IMR-90 (cell line): ENCODE data around the gene ZDHHC7. TPM values are rescaled to one million over a fixed set of nuclear protein-coding genes. Genes with fewer than 3 reads are reported as not detected.

Experiments used
- ATAC-seq: fragments of 200-7000 bp; cut with Tn5 transposase; 2 replicates; pipeline ENCODE4 v1.9.1; 2020; ENCODE audit warnings: low read depth, mild to moderate bottlenecking, moderate library complexity
- BruUV-seq: library from RNA; stranded (reverse); fragments of 400-500 nt; replicated peaks from 2 replicates; lab custom pipeline; 2021; lab: Mats Ljungman, UMichigan
- CTCF ChIA-PET: fragments of 300-600 bp; formaldehyde crosslinking; extraction: SDS; loops from one replicate; lab custom pipeline; 2021; ENCODE audit warnings: antibody characterized with exemption; lab: Yijun Ruan, JAX
- POLR2A ChIA-PET: fragments of 300-600 bp; sonication (Branson Sonifier 250); formaldehyde crosslinking; loops from one replicate; lab custom pipeline; 2022; ENCODE audit warnings: antibody characterized with exemption; ENCODE audit not compliant: unreplicated experiment; lab: Charles Lee
- DNase-seq: peaks from one replicate; pipeline ENCODE4 v3.0.0; 2013
- H2AFZ ChIP-seq: replicated peaks from 2 replicates; pipeline ENCODE3; 2013; ENCODE audit warnings: low read length, mild to moderate bottlenecking; ENCODE audit not compliant: poor library complexity
- H2AK5ac ChIP-seq: 2 replicates; pipeline ENCODE4 v1.6.1; 2013; ENCODE audit warnings: low read depth, low read length, inconsistent platforms
- H2AK9ac ChIP-seq: replicated peaks from 2 replicates; pipeline ENCODE3; 2013; ENCODE audit warnings: mild to moderate bottlenecking, low read depth, low read length, moderate library complexity; ENCODE audit not compliant: poor library complexity
- H2BK120ac ChIP-seq: 2 replicates; pipeline ENCODE4 v1.6.1; 2013; ENCODE audit warnings: low read depth, low read length, inconsistent platforms
- H2BK15ac ChIP-seq: 3 replicates; pipeline ENCODE4 v1.6.1; 2013; ENCODE audit warnings: low read depth, low read length, inconsistent platforms
- H2BK20ac ChIP-seq: 2 replicates; pipeline ENCODE4 v1.6.1; 2013; ENCODE audit warnings: low read depth, mild to moderate bottlenecking, inconsistent platforms, low read length, moderate library complexity
- H2BK5ac ChIP-seq: 2 replicates; pipeline ENCODE4 v1.6.1; 2013; ENCODE audit warnings: mild to moderate bottlenecking, low read depth, low read length, inconsistent platforms; ENCODE audit not compliant: poor library complexity, severe bottlenecking
- H3K14ac ChIP-seq: replicated peaks from 2 replicates; pipeline ENCODE4 v1.6.1; 2013; ENCODE audit warnings: low read depth, low read length, inconsistent platforms
- H3K18ac ChIP-seq: 2 replicates; pipeline ENCODE4 v1.6.1; 2013; ENCODE audit warnings: low read depth, low read length, control low read depth
- H3K23ac ChIP-seq: 2 replicates; pipeline ENCODE4 v1.6.1; 2013; ENCODE audit warnings: low read depth, low read length, inconsistent platforms
- H3K27ac ChIP-seq: 2 replicates; pipeline ENCODE4 v1.5.1; 2013; ENCODE audit warnings: mild to moderate bottlenecking, control low read depth, low read length; ENCODE audit not compliant: insufficient read depth
- H3K27me3 ChIP-seq: 2 replicates; pipeline ENCODE4 v1.6.1; 2013; ENCODE audit warnings: low read length; ENCODE audit not compliant: control insufficient read depth, insufficient read depth
- H3K36me3 ChIP-seq: 2 replicates; pipeline ENCODE4 v1.6.1; 2013; ENCODE audit warnings: low read length, mixed read lengths; ENCODE audit not compliant: control insufficient read depth, insufficient read depth
- H3K4ac ChIP-seq: 2 replicates; pipeline ENCODE4 v1.6.1; 2013; ENCODE audit warnings: low read depth, low read length, inconsistent platforms
- H3K4me1 ChIP-seq: 2 replicates; pipeline ENCODE4 v1.6.1; 2013; ENCODE audit warnings: low read length, mixed read lengths; ENCODE audit not compliant: control insufficient read depth, insufficient read depth
- H3K4me2 ChIP-seq: 2 replicates; pipeline ENCODE4 v1.6.1; 2013; ENCODE audit warnings: low read depth, mild to moderate bottlenecking, control low read depth, low read length, moderate library complexity
- H3K4me3 ChIP-seq: 2 replicates; pipeline ENCODE4 v1.5.1; 2013; ENCODE audit warnings: low read depth, mild to moderate bottlenecking, control low read depth, low read length, moderate library complexity; ENCODE audit not compliant: insufficient read depth
- H3K56ac ChIP-seq: 2 replicates; pipeline ENCODE4 v1.6.1; 2013; ENCODE audit warnings: low read length, inconsistent platforms; ENCODE audit not compliant: insufficient read depth; ENCODE audit errors: extremely low read depth
- H3K79me1 ChIP-seq, 2 experiments: 2 replicates each; pipeline ENCODE4 v1.6.1; 2013; ENCODE audit warnings: low read length in 2 of 2, inconsistent platforms in 1 of 2, low read depth in 1 of 2
- H3K9ac ChIP-seq: 2 replicates; pipeline ENCODE4 v1.6.1; 2013; ENCODE audit warnings: low read depth, low read length, control low read depth
- H3K9me1 ChIP-seq: 2 replicates; pipeline ENCODE4 v1.6.1; 2013; ENCODE audit warnings: low read length, inconsistent platforms; ENCODE audit not compliant: insufficient read depth
- H3K9me3 ChIP-seq: 2 replicates; pipeline ENCODE4 v1.6.1; 2013; ENCODE audit warnings: low read length; ENCODE audit not compliant: control insufficient read depth, insufficient read depth
- H4K20me1 ChIP-seq: 2 replicates; pipeline ENCODE4 v1.6.1; 2013; ENCODE audit warnings: low read length, inconsistent platforms; ENCODE audit not compliant: insufficient read depth
- H4K5ac ChIP-seq: 2 replicates; pipeline ENCODE4 v1.6.1; 2013; ENCODE audit warnings: mild to moderate bottlenecking, low read depth, low read length, control low read depth
- H4K8ac ChIP-seq, 2 experiments: 2 replicates each; pipeline ENCODE4 v1.6.1; 2013; ENCODE audit warnings: low read depth in 2 of 2, low read length in 2 of 2, control low read depth in 1 of 2, inconsistent platforms in 1 of 2
- H4K91ac ChIP-seq: 2 replicates; pipeline ENCODE4 v1.6.1; 2013; ENCODE audit warnings: low read depth, low read length, inconsistent platforms; ENCODE audit not compliant: insufficient read depth
- BHLHE40 ChIP-seq: fragments of 150-350 bp; IDR thresholded peaks from 2 replicates; pipeline ENCODE4 v1.6.1; 2016; ENCODE audit warnings: mild to moderate bottlenecking, low read depth, low read length
- CEBPB ChIP-seq: IDR thresholded peaks from 2 replicates; pipeline ENCODE4 v1.6.1; 2012; ENCODE audit warnings: low read depth, low read length, improper control_type of control experiment
- CHD1 ChIP-seq: IDR thresholded peaks from 2 replicates; pipeline ENCODE4 v1.6.1; 2012; ENCODE audit warnings: low read depth, low read length, improper control_type of control experiment
- CTCF ChIP-seq: conservative IDR thresholded peaks from 2 replicates; pipeline ENCODE4 v1.5.1; 2012; ENCODE audit warnings: mild to moderate bottlenecking, low read depth, low read length, improper control_type of control experiment
- ELK1 ChIP-seq: fragments of 150-350 bp; IDR thresholded peaks from 2 replicates; pipeline ENCODE4 v1.6.1; 2016; ENCODE audit warnings: low read depth, mild to moderate bottlenecking, low read length, moderate library complexity, borderline replicate concordance
- FOS ChIP-seq: fragments of 150-350 bp; IDR thresholded peaks from 2 replicates; pipeline ENCODE4 v1.6.1; 2016; ENCODE audit warnings: low read depth, low read length
- MAFK ChIP-seq: IDR thresholded peaks from 2 replicates; pipeline ENCODE4 v1.6.1; 2012; ENCODE audit warnings: low read depth, low read length, improper control_type of control experiment
- MAZ ChIP-seq: IDR thresholded peaks from 2 replicates; pipeline ENCODE4 v1.6.1; 2012; ENCODE audit warnings: low read depth, mild to moderate bottlenecking, low read length, improper control_type of control experiment, moderate library complexity, borderline replicate concordance
- MXI1 ChIP-seq: IDR thresholded peaks from 2 replicates; pipeline ENCODE4 v1.6.1; 2012; ENCODE audit warnings: low read depth, mild to moderate bottlenecking, low read length, moderate library complexity, borderline replicate concordance
- NFE2L2 ChIP-seq: fragments of 150-350 bp; IDR thresholded peaks from 2 replicates; pipeline ENCODE4 v1.6.1; 2016; ENCODE audit warnings: low read depth, mild to moderate bottlenecking, low read length
- POLR2A ChIP-seq: IDR thresholded peaks from 2 replicates; pipeline ENCODE4 v1.6.1; 2012; ENCODE audit warnings: mild to moderate bottlenecking, low read depth, low read length
- RAD21 ChIP-seq: IDR thresholded peaks from 2 replicates; pipeline ENCODE4 v1.6.1; 2012; ENCODE audit warnings: low read length, improper control_type of control experiment
- RCOR1 ChIP-seq: IDR thresholded peaks from 2 replicates; pipeline ENCODE4 v1.6.1; 2012; ENCODE audit warnings: mild to moderate bottlenecking, low read length, improper control_type of control experiment; ENCODE audit not compliant: insufficient replicate concordance
- RFX5 ChIP-seq: IDR thresholded peaks from 2 replicates; pipeline ENCODE4 v1.8.0; 2012; ENCODE audit warnings: low read depth, mild to moderate bottlenecking, low read length, moderate library complexity
- SMC3 ChIP-seq: fragments of 150-350 bp; IDR thresholded peaks from 2 replicates; pipeline ENCODE4 v1.6.1; 2016; ENCODE audit warnings: low read depth, mild to moderate bottlenecking, antibody characterized with exemption, low read length, moderate library complexity
- USF2 ChIP-seq: fragments of 150-350 bp; IDR thresholded peaks from 2 replicates; pipeline ENCODE4 v1.6.1; 2017; ENCODE audit warnings: mild to moderate bottlenecking, antibody characterized with exemption, low read length, low read depth
- WGBS, 2 experiments: methylation state at CpG; one replicate each; pipeline versions ENCODE4 v1.1.5 to v1.1.7; 2013; ENCODE audit warnings: missing lambda C conversion rate in 2 of 2; ENCODE audit not compliant: insufficient read length in 1 of 2; ENCODE audit errors: extremely low coverage in 2 of 2; 5-methylcytosine and 5-hydroxymethylcytosine counted together
- dilution Hi-C: fragments of 300-500 bp; cut with HindIII; formaldehyde crosslinking; loops from one replicate; pipeline ENCODE4 v1.14.3; 2018; ENCODE audit warnings: low sequenced_read_pairs; ENCODE audit not compliant: unreplicated experiment
- in situ Hi-C: fragments of 300-500 bp; cut with MboI; formaldehyde crosslinking; loops from 3 replicates; pipeline ENCODE4 v1.14.3; 2019; ENCODE audit warnings: low sequenced_read_pairs, inconsistent platforms, mixed read lengths
- intact Hi-C: fragments of 100-400 bp; cut with micrococcal nuclease; formaldehyde crosslinking; loops from 2 replicates; pipeline ENCODE4 v1.10.0; 2022
- polyA plus RNA-seq, 3 experiments: library from polyadenylated mRNA; depleted of rRNA; stranded (reverse); fragments of >200 nt; gene quantifications; 2 replicates each; pipeline ENCODE4 v1.2.3, GENCODE V29; 2012; ENCODE audit warnings: low replicate concordance in 1 of 3
- total RNA-seq: library from RNA; depleted of rRNA; stranded (reverse); fragments of >200 nt; gene quantifications from 2 replicates; pipeline ENCODE4 v1.2.3, GENCODE V29; 2012

Gene ZDHHC7
- total and polyA plus RNA-seq, 2 of the 4 experiments (the other 2 are of a cell fraction): 80.1 to 97.1 TPM

GRCh38 chr16:84973236-84973635 lies 38.1 kb downstream of the ZDHHC7 start:
- Histone ChIP-seq H3K27me3 (no peaks in the 10 kb centered on the region), H3K79me1 (peaks cover 15 to 61% of the 10 kb centered on the region in 2 experiments), H3K18ac (no peak overlapping the region), H2AFZ (no peak overlapping the region), H2BK20ac (peak overlapping the region; percentile 95; the same call in 1 of the 2 replicates), H3K4me1 (peaks cover 22% of the 10 kb centered on the region), H2AK5ac (no peak overlapping the region; the same call in none of the 2 replicates), H3K4me2 (no peak overlapping the region), H3K9me3 (no peaks in the 10 kb centered on the region), H4K91ac (peak overlapping the region; percentile 90), H3K9ac (no peak overlapping the region), H3K56ac (peak overlapping the region; percentile 52; the same call in 1 of the 2 replicates), H3K4me3 (no peak overlapping the region), H4K8ac (peak overlapping the region; percentile 39 to 94; a peak in 3 of 4 replicates), H3K36me3 (peaks cover 38% of the 10 kb centered on the region), H4K5ac (peak overlapping the region; percentile 37; the same call in 1 of the 2 replicates), H4K20me1 (0 out of 2 replicates have a peak, but pooled peaks cover 3% of the 10 kb centered on the region), H3K27ac (peak overlapping the region; percentile 64; the same call in 1 of the 2 replicates), H3K9me1 (peaks cover 16% of the 10 kb centered on the region), H2BK15ac (peak overlapping the region; percentile 88; the same call in 1 of the 3 replicates), H2BK120ac (peak overlapping the region; percentile 97), H3K4ac (peak overlapping the region; percentile 98), H3K14ac (peak overlapping the region; percentile 94), H2AK9ac (peak overlapping the region; percentile 94), H2BK5ac (peak overlapping the region; percentile 70), H3K23ac (peak overlapping the region; percentile 96; the same call in 1 of the 2 replicates)
- TF ChIP-seq USF2 (no peak), ELK1 (no peak), CEBPB (no peak), POLR2A (no peak), FOS (no peak), RFX5 (no peak), CHD1 (no peak), MXI1 (no peak), NFE2L2 (no peak), RCOR1 (no peak), MAFK (no peak), SMC3 (no peak), MAZ (no peak), CTCF (no peak), RAD21 (no peak), BHLHE40 (no peak)
- intact Hi-C loops (loop anchor here (5.0 kb wide), 2 partner anchors 236 to 301 kb away; no protein-coding TSS in a partner anchor), in situ Hi-C loops (loop anchor here (5.0 to 25.0 kb wide), 2 partner anchors 336 to 461 kb away; partner anchors contain the start of gene KLHL36), dilution Hi-C loops (no loop called here)
- BruUV-seq: no TSS peak
- POLR2A ChIA-PET: interaction anchor here (0.6 to 1.0 kb wide), 2 partner anchors 21 to 88 kb away, joined by 3 read pairs; no protein-coding TSS in a partner anchor
- CTCF ChIA-PET: no interaction called here
- no peak for DNase-seq
- WGBS, 2 experiments: no CpG with 5 or more reads among the region's 15 CpGs
- ATAC-seq: no peak
